ENCODE data around the gene SRPRB.

DNA sequence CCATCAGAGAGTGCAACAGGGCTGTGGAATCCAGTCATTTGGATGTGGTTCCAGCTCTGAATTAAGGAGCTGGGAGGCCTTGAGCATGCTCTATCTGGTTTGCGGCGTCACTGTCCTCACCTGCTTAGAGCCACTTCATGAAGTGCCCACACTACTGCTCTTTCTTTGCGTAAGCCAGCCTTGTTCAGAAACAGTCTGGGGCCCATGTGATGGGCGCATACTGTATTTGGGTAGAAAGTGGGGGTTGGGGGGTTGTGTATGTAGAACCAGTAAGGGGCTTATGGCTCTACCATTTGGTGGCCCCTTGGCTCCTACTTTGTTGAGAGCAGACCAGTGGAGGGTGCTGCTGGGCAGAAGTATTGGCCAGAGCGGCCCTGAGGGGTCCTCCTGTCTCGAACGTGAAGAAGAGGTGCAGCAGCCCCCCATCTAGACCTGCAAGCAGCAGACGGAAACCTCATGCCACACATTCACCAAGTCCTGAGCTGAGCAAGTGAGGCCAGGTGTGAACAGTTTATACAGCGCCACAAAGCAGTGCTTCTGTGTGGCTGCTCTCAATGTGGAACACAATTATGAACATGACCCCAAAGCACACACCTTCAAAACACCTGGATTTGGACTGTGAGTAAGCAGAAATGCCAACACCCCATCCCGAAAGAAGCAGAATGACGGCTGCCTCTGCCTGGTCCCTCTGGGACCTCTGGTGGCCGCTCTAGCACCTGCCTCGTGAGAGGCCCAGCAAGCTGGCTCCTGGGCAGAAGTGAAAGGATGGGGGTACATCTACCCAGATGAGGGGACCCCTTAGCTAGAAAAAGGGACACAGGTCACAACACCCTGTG is 26.6 kb downstream of the SRPRB start:
- TF ChIP-seq TAF1 (IDR thresholded peaks at IDR 0.05; ENCODE audit: borderline replicate concordance, low read depth, low read length) (no peak), POLR2A (IDR thresholded peaks at IDR 0.05; ENCODE audit: low read depth, low read length) (no peak)
